Endothelial cell of umbilical vein (primary cell): Measurements from ENCODE around the gene DNM2.

Experiments
- EZH2 ChIP-seq: IDR thresholded peaks from 2 replicates; pipeline ENCODE4 v1.6.1; 2012; ENCODE audit warnings: borderline replicate concordance, low read depth, mild to moderate bottlenecking, moderate library complexity, low read length, inconsistent platforms; ENCODE audit not compliant: severe bottlenecking
- FOS ChIP-seq: IDR thresholded peaks from 2 replicates; pipeline ENCODE4 v1.6.1; 2011; ENCODE audit warnings: mild to moderate bottlenecking, low read length, moderate library complexity, borderline replicate concordance; ENCODE audit not compliant: insufficient read depth
- GATA2 ChIP-seq: IDR thresholded peaks from 2 replicates; pipeline ENCODE4 v1.7.0; 2011; ENCODE audit warnings: low read depth, mild to moderate bottlenecking, moderate library complexity, mixed read lengths, low read length; ENCODE audit not compliant: insufficient read length, insufficient read depth
- JUN ChIP-seq: IDR thresholded peaks from 2 replicates; pipeline ENCODE4 v1.6.1; 2011; ENCODE audit warnings: borderline replicate concordance, low read depth; ENCODE audit not compliant: insufficient read length, insufficient read depth
- MYC ChIP-seq: IDR thresholded peaks from one replicate; pipeline ENCODE4 v1.6.1; 2011; ENCODE audit warnings: mild to moderate bottlenecking, low read depth, low read length
- POLR2A ChIP-seq: IDR thresholded peaks from 2 replicates; pipeline ENCODE4 v1.6.1; 2012; ENCODE audit warnings: low read depth, mild to moderate bottlenecking, control low read depth, low read length
- POLR2AphosphoS5 ChIP-seq: IDR thresholded peaks from 2 replicates; pipeline ENCODE4 v1.6.1; 2012; ENCODE audit warnings: low read depth, mild to moderate bottlenecking, control low read depth, low read length, moderate library complexity; ENCODE audit not compliant: insufficient read depth
- TF ChIP-seq, protein P1 (sequence below), 2 donors: IDR thresholded peaks; 1 replicate in 1 of 2; 2 replicates in 1 of 2; pipeline ENCODE4 v1.5.1; 2011; ENCODE audit warnings: low read length in 2 of 2, mild to moderate bottlenecking in 2 of 2, moderate library complexity in 2 of 2, control low read depth in 1 of 2, inconsistent platforms in 1 of 2, low read depth in 1 of 2; ENCODE audit not compliant: insufficient read depth in 1 of 2; ENCODE audit errors: extremely low read depth in 1 of 2
- TF ChIP-seq, protein P2 (sequence below): IDR thresholded peaks from 2 replicates; pipeline ENCODE4 v1.6.1; 2011; ENCODE audit not compliant: insufficient read depth, insufficient read length

DNA sequence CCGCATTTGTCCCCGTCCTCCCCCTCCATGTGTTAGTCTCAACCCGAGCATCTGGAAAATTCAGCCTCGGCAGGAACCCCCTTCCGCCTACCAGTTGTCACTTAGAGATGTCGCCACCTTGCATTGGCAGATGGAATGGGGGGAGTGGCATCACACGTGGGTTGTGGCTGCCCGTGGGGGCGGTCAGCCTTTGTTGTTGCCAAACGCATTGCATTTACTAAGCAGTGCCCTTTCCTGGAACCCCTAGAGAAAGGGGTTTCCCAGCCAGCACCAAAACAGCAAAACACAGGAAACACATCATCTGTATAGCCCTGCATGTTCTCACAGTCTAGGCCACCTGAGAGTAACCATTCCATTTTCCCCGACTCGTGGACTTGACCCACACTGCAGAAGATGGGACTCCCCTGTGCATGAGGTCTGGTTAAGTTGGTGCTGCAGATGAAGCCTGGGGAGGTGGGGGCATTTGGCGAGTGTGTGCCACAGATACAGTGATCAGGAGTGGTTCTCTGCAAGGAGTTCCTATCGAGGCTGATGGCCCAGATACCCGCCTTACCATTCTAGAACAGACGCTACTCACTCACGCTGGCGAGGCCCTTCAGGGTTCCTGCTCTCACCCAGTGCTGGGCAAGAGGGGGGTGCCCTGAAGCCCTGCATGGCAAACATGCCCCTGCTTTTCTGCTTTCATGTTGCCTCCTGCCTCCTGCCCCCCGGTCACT, 79.8 kb downstream of the DNM2 start:
- TF ChIP-seq, protein P1, sequence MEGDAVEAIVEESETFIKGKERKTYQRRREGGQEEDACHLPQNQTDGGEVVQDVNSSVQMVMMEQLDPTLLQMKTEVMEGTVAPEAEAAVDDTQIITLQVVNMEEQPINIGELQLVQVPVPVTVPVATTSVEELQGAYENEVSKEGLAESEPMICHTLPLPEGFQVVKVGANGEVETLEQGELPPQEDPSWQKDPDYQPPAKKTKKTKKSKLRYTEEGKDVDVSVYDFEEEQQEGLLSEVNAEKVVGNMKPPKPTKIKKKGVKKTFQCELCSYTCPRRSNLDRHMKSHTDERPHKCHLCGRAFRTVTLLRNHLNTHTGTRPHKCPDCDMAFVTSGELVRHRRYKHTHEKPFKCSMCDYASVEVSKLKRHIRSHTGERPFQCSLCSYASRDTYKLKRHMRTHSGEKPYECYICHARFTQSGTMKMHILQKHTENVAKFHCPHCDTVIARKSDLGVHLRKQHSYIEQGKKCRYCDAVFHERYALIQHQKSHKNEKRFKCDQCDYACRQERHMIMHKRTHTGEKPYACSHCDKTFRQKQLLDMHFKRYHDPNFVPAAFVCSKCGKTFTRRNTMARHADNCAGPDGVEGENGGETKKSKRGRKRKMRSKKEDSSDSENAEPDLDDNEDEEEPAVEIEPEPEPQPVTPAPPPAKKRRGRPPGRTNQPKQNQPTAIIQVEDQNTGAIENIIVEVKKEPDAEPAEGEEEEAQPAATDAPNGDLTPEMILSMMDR (IDR thresholded peaks at IDR 0.05; ENCODE audit: extremely low read depth in 1 of 2, insufficient read depth in 1 of 2, low read depth in 1 of 2, low read length in 2 of 2): no peak
- TF ChIP-seq POLR2AphosphoS5: no peak
- no peak for TF ChIP-seq POLR2A
- TF ChIP-seq EZH2: no peak
- TF ChIP-seq GATA2: no peak
- TF ChIP-seq MYC: no peak
- TF ChIP-seq, protein P2, sequence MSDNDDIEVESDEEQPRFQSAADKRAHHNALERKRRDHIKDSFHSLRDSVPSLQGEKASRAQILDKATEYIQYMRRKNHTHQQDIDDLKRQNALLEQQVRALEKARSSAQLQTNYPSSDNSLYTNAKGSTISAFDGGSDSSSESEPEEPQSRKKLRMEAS: no peak
- TF ChIP-seq JUN: no peak
- no peak for TF ChIP-seq FOS
